ENCODE results near the gene SPRY1. TPM values are rescaled to one million over a fixed set of nuclear protein-coding genes. Genes with fewer than 3 reads are reported as not detected.
A peak's percentile ranks its signal among the peaks of the same experiment; 100 is the strongest.

The SPRY1 gene
- total RNA-seq, 1 donor from 2014 or later: 47.6 TPM

DNA sequence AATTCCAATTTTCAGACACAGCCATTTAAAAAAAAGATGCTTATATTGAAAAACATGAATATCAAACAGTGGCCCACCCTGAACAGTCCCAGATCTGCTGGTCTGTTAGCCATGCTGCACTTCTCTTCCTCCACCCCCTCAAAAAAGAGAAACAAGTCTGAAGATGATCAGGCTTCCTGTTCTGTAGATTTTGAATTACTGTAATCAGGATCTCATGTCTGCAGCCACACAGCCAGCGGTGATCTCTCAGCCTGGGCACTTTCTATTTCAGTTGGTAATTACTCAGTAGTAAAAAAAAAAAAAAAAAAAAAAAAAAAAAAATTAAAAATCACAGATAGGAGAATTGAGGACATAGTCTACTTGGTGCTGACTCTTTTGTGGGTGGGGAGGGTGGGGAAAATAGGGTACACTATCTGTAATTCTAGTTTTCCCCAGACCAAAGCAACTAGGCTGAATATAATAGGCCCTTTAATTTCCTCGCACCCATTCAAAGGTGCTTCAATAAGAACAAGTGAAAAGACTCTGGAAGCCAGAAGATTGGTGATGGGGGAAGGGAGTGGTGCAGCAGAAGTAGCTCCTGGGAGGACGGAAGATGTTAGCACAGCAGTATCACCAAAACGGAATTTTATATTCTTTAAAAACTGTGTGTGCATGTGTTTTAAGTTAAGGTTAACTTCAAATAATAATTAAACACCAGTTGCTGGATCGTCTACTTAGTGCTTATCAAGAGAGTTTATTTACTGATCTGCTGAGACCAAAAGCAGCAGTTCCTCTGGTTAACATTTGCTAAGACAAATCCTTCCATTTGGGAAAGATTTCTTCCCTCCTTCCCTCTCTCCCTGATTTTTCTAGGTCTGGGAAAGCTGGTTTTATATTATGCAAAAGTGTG is 47.0 kb downstream of the SPRY1 start:
- H3K27ac Mint-ChIP-seq: peak overlapping the region; percentile 94
- H3K4me3 Mint-ChIP-seq: peak overlapping the region; percentile 48
- H3K36me3 Mint-ChIP-seq (ENCODE audit: low read depth): no peaks in the 10 kb centered on the region
- no peaks in the 10 kb centered on the region for H3K27me3 Mint-ChIP-seq (ENCODE audit: insufficient read depth)
- H3K4me1 Mint-ChIP-seq (ENCODE audit: low read depth): peaks cover 32% of the 10 kb centered on the region
- no peaks in the 10 kb centered on the region for H3K9me3 Mint-ChIP-seq
- intact Hi-C loops (cut with micrococcal nuclease): loop anchor here (1.0 kb wide), 5 partner anchors 21 to 228 kb away; no protein-coding TSS in a partner anchor
- peak; percentile 15 for DNase-seq (ENCODE audit: low spot score)

DNA sequence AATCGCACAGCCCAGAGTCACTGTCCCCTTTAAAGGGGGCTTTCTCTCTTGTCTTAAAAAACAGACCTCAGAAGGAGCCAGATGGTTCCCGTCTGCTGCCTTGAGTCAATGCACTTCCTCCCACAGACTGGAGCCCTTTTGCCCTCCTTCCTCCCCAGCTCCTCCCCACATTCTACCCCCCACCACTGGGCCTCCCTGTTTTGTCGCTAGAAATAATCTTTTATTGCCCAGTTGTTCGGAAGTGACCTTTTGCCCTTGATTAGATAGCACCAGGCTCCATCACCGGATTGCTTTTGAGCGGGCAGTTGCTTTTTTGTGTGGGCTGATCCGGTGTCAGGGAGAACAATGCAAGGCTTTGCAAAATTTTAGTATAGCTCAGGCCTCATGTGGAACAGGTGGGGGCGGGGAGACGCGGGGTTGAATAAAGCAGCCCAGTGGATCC is 47.7 kb downstream of the SPRY1 start:
- Mint-ChIP-seq H3K27me3 (ENCODE audit: insufficient read depth) (no peaks in the 10 kb centered on the region), H3K9me3 (no peaks in the 10 kb centered on the region), H3K4me1 (ENCODE audit: low read depth) (peaks cover 35% of the 10 kb centered on the region), H3K36me3 (ENCODE audit: low read depth) (no peaks in the 10 kb centered on the region), H3K4me3 (peak overlapping the region; percentile 48), H3K27ac (peak overlapping the region; percentile 94)
- intact Hi-C loops (cut with micrococcal nuclease): loop anchor here (1.0 kb wide), 2 partner anchors 45 kb away; no protein-coding TSS in a partner anchor
- DNase-seq (ENCODE audit: low spot score): peak; percentile 20

DNA sequence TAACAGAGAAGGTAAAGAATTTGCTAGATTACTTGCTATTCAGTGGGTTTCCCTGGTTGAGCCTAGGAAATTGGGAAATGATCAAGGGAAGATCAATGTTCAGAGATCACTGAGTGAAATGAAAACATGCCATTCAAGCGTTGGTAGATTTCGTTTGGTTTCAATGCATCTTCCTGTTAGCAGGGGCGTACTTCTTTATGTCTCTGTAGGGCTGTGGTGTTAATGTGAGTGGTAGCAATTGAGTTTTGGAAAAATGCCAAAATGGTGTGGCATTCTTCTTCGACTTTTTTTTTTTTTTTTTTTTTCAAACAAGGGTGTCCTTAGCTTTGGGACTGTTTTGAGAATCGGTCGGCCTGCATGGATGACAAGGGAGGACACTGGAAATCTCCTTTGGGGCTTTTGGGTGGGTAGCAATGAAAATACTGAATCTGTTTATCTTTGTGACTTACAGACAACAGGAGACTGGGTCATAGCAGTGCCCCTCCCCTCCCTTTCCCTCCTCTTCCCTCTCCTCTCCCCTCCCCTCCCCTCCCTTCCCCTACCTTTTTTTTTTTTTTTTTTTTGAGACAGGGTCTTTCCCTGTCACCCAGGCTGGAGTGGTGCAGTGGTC is 50.4 kb downstream of the SPRY1 start:
- no peaks in the 10 kb centered on the region for H3K9me3 Mint-ChIP-seq
- no peak overlapping the region for H3K4me3 Mint-ChIP-seq
- no peaks in the 10 kb centered on the region for H3K27me3 Mint-ChIP-seq (ENCODE audit: insufficient read depth)
- no peak for DNase-seq (ENCODE audit: low spot score)
- peak overlapping the region; percentile 15 for H3K27ac Mint-ChIP-seq
- no peaks in the 10 kb centered on the region for H3K36me3 Mint-ChIP-seq (ENCODE audit: low read depth)
- intact Hi-C loops (cut with micrococcal nuclease): no loop called here
- peaks cover 45% of the 10 kb centered on the region for H3K4me1 Mint-ChIP-seq (ENCODE audit: low read depth)

DNA sequence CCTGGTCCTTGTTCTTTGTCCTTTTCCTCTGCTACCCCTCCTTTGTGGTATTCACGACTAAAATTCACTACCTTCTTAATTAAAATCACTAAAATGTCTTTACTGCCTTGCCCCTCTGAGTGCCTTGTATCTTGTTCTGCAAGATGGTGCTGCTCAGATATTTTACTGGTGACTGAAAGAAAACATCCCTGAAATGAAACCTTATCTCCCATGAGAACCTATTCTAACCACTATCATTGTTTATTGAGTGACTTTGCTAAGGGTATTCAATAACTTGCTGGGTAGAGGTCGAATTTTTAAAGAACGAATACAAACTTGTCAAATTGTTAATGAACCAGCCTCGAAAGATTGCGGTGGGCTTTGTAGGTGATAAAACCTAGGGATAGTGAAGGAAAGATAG is 52.8 kb downstream of the SPRY1 start:
- Mint-ChIP-seq H3K27ac (no peak overlapping the region), H3K27me3 (ENCODE audit: insufficient read depth) (no peaks in the 10 kb centered on the region), H3K9me3 (no peaks in the 10 kb centered on the region), H3K36me3 (ENCODE audit: low read depth) (peaks cover 2% of the 10 kb centered on the region), H3K4me3 (no peak overlapping the region), H3K4me1 (ENCODE audit: low read depth) (peaks cover 31% of the 10 kb centered on the region)
- intact Hi-C loops (cut with micrococcal nuclease): no loop called here
- no peak for DNase-seq (ENCODE audit: low spot score)

DNA sequence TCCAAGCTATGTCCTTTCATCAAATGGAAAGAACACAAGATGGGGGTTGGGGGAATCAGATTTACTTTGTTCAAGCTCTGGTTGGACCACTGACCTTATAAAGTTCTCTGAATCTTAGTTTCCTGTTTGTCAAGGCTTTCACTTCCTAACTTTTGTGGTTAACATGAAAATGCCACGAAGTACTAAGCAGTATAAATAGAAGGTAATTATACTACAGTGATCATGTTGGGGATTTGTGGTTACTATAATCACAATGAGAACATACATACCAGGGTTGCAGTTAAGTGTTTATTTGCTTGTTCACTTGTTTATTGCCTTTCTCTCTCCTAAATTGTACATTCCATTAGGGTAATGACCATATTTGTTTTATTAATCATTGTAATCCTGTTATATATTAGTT is 53.2 kb downstream of the SPRY1 start:
- Mint-ChIP-seq H3K4me3 (peak overlapping the region; percentile 32), H3K9me3 (no peaks in the 10 kb centered on the region), H3K27me3 (ENCODE audit: insufficient read depth) (no peaks in the 10 kb centered on the region), H3K27ac (peak overlapping the region; percentile 6), H3K36me3 (ENCODE audit: low read depth) (peaks cover 2% of the 10 kb centered on the region), H3K4me1 (ENCODE audit: low read depth) (peaks cover 28% of the 10 kb centered on the region)
- intact Hi-C loops (cut with micrococcal nuclease): loop anchor here (2.0 kb wide), 1 partner anchor 15 kb away; no protein-coding TSS in a partner anchor
- no peak for DNase-seq (ENCODE audit: low spot score)

DNA sequence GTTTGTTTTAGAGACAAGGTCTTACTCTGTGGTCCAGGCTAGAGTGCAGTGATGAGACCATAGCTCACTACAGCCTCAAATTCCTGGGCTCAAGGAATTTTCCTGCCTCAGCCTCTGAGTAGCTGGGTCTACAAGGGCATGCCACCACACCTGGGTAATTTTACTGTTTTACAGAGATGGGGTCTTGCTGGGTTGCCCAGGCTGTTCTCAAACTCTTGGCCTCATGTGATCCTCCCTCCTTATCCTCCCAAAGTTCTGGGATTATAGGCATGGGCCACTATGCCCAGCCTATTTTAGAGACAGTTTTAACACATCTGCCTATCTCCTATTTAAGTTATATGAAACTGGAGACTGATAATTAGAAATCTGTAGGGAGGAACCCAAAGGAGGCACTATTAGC is 53.8 kb downstream of the SPRY1 start:
- Mint-ChIP-seq H3K36me3 (ENCODE audit: low read depth) (peaks cover 2% of the 10 kb centered on the region), H3K4me3 (no peak overlapping the region), H3K9me3 (peaks cover 3% of the 10 kb centered on the region), H3K27me3 (ENCODE audit: insufficient read depth) (no peaks in the 10 kb centered on the region), H3K4me1 (ENCODE audit: low read depth) (peaks cover 31% of the 10 kb centered on the region), H3K27ac (no peak overlapping the region)
- no peak for DNase-seq (ENCODE audit: low spot score)
- intact Hi-C loops (cut with micrococcal nuclease): loop anchor here (2.0 kb wide), 1 partner anchor 14 kb away; no protein-coding TSS in a partner anchor

DNA sequence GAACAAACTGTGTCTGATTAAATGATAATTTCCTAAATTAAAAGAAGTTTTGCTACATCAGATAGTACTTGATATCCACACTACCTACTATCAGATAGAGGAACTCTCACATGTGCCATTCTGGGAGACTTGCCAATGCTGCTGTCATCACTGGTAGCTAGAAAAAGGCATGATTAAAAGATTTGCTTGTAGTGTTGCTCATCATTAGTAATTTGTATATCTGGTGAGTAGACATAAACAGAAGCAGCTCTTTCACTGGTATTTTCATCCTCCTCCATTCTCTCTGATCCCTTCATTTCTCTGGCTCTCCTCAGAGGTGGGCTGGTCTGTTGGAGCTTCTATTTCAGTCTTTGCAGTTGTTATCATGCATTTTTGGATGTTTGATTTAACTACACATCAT is 56.0 kb downstream of the SPRY1 start:
- peaks cover 26% of the 10 kb centered on the region for H3K4me1 Mint-ChIP-seq (ENCODE audit: low read depth)
- no peak overlapping the region for H3K4me3 Mint-ChIP-seq
- H3K27me3 Mint-ChIP-seq (ENCODE audit: insufficient read depth): no peaks in the 10 kb centered on the region
- H3K9me3 Mint-ChIP-seq: peaks cover 4% of the 10 kb centered on the region
- peaks cover 2% of the 10 kb centered on the region for H3K36me3 Mint-ChIP-seq (ENCODE audit: low read depth)
- intact Hi-C loops (cut with micrococcal nuclease): no loop called here
- H3K27ac Mint-ChIP-seq: no peak overlapping the region
- DNase-seq (ENCODE audit: low spot score): no peak

DNA sequence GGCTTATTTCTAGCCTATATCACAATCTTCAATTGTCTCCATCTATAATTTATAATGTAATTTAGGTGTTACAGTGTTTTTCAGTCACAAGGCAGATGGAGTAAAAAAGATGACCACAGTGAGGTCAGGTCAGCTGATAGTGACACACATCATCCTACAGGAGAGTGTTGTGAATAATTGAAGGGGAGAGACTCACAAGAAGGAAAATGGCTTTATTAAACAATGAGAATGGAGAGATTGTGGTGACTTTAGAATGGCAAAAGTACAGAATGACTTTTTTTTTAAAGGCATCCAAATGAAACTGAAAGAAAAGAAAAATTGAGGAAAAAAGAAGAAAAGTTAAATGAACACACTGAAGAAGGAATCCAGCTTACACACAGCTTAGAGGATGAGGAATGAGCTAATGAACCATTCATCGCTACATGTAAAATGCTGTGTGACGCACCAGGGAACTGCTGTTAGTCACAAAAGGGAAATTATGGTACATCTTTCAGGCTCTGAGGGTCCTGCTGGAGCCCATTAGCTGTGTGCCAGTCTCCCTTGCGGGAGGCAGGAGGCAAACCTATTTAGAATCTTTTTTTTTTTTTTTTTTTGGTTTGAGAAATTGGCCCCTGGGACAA is 56.6 kb downstream of the SPRY1 start:
- H3K4me3 Mint-ChIP-seq: no peak overlapping the region
- DNase-seq (ENCODE audit: low spot score): no peak
- H3K36me3 Mint-ChIP-seq (ENCODE audit: low read depth): peaks cover 2% of the 10 kb centered on the region
- H3K9me3 Mint-ChIP-seq: peaks cover 4% of the 10 kb centered on the region
- H3K27me3 Mint-ChIP-seq (ENCODE audit: insufficient read depth): no peaks in the 10 kb centered on the region
- intact Hi-C loops (cut with micrococcal nuclease): no loop called here
- peaks cover 26% of the 10 kb centered on the region for H3K4me1 Mint-ChIP-seq (ENCODE audit: low read depth)
- H3K27ac Mint-ChIP-seq: no peak overlapping the region
